GM12801 (cell line): ENCODE measurements around the gene PLCL2.

Experiments used
- CTCF ChIP-seq: IDR thresholded peaks from one replicate; pipeline ENCODE4 v1.5.1; 2011; ENCODE audit warnings: control low read depth; ENCODE audit not compliant: insufficient read length; ENCODE audit errors: extremely low read depth

PLCL2 gene

GRCh38 chr3:17075907-17076306, 191.2 kb downstream of the PLCL2 start:
- no peak for TF ChIP-seq CTCF

- no peak for TF ChIP-seq CTCF
Measured at GRCh38 chr3:17076940-17077605, 192.3 kb downstream of the PLCL2 start.

- no peak for TF ChIP-seq CTCF
Measured at GRCh38 chr3:17077606-17078005, 192.9 kb downstream of the PLCL2 start.

GRCh38 chr3:17078926-17079465, 194.2 kb downstream of the PLCL2 start:
- no peak for TF ChIP-seq CTCF

GRCh38 chr3:17079933-17080332, 195.2 kb downstream of the PLCL2 start:
- TF ChIP-seq CTCF: no peak

- no peak for TF ChIP-seq CTCF
Measured at GRCh38 chr3:17081520-17081919, 196.8 kb downstream of the PLCL2 start.

GRCh38 chr3:17087509-17087908, 202.8 kb downstream of the PLCL2 start:
- no peak for TF ChIP-seq CTCF
